ENCODE results near the gene MED15. TPM values are rescaled to one million over a fixed set of nuclear protein-coding genes. Genes with fewer than 3 reads are reported as not detected.

MED15 gene
- total and polyA plus RNA-seq, 2 of the 8 experiments (the other 6 are each of a cell fraction or from before 2014, with no cell fraction given) = 28.3 to 57.1 TPM

- no peak overlapping the region for H2AFZ ChIP-seq (ENCODE audit: low read length)
- H2AK5ac ChIP-seq (ENCODE audit: low read depth, low read length) = no peak overlapping the region
- H3K4me3 ChIP-seq (ENCODE audit: extremely low read depth in 1 of 4, insufficient read depth in 2 of 4, low read depth in 3 of 4, low read length in 4 of 4) = no peak overlapping the region
- no peak overlapping the region for H4K91ac ChIP-seq (replicated peaks; ENCODE audit: insufficient read length, low read length)
- FAIRE-seq = no peak
- H3K27me3 ChIP-seq (replicated peaks in 1 of 4; ENCODE audit: control insufficient read depth in 3 of 4, extremely low read depth in 1 of 4, insufficient read depth in 3 of 4, low read length in 3 of 4) = no peaks in the 10 kb centered on the region
- H4K5ac ChIP-seq (ENCODE audit: insufficient read length, low read depth, low read length) = no peak overlapping the region
- no peaks in the 10 kb centered on the region for H3K4me1 ChIP-seq (replicated peaks in 1 of 4; ENCODE audit: control insufficient read depth in 3 of 4, insufficient read depth in 4 of 4, low read length in 3 of 4)
- H3K14ac ChIP-seq (ENCODE audit: insufficient read length) = no peak overlapping the region
- H2BK20ac ChIP-seq (ENCODE audit: low read length) = no peak overlapping the region
- peaks cover 0 to 5% (median 0%) of the 10 kb centered on the region in 4 experiments; a peak in 1 of 8 replicates for H3K36me3 ChIP-seq (ENCODE audit: control insufficient read depth in 2 of 4, insufficient read depth in 4 of 4, low read length in 3 of 4)
- no peak overlapping the region for H2BK120ac ChIP-seq (replicated peaks; ENCODE audit: low read depth, low read length)
- ChIA-PET CTCF (ENCODE audit: partially characterized antibody) (interaction anchor here (1.0 to 2.9 kb wide), 3 partner anchors 13 to 95 kb away, joined by 3 to 12 read pairs (median 3); no protein-coding TSS in a partner anchor), POLR2A (ENCODE audit: partially characterized antibody) (no interaction called here)
- no peak overlapping the region for H2BK5ac ChIP-seq (ENCODE audit: low read depth, low read length)
- no peak overlapping the region for H3K23ac ChIP-seq (ENCODE audit: insufficient read length)
- H3K23me2 ChIP-seq (ENCODE audit: low read depth, low read length) = no peaks in the 10 kb centered on the region; the same call in 1 of the 2 replicates
- H3K79me2 ChIP-seq (ENCODE audit: control insufficient read depth in 1 of 2, insufficient read depth in 2 of 2, low read length in 2 of 2) = no peaks in the 10 kb centered on the region
- no peaks in the 10 kb centered on the region for H3K79me1 ChIP-seq (ENCODE audit: low read depth, low read length)
- no peak overlapping the region; a peak in 1 of 7 replicates for H3K9ac ChIP-seq (replicated peaks in 1 of 4; ENCODE audit: extremely low read depth in 1 of 4, low read depth in 3 of 4, low read length in 3 of 4)
- TF ChIP-seq HDAC2 (IDR thresholded peaks at IDR 0.05; ENCODE audit: borderline replicate concordance in 1 of 2, low read depth in 2 of 2, low read length in 2 of 2) (no peak), SIN3A (conservative IDR thresholded peaks at IDR 0.05 in 1 of 2, IDR thresholded peaks at IDR 0.05 in 1 of 2; ENCODE audit: low read depth in 1 of 2, low read length in 2 of 2) (no peak), ASH2L (IDR thresholded peaks at IDR 0.05; ENCODE audit: low read length) (no peak), TAF7 (optimal IDR thresholded peaks at IDR 0.05; ENCODE audit: borderline replicate concordance, low read depth, low read length) (no peak), NRF1 (IDR thresholded peaks at IDR 0.05; ENCODE audit: low read depth, low read length) (no peak)
- H3K4me2 ChIP-seq (ENCODE audit: insufficient read depth in 1 of 2, low read depth in 2 of 2, low read length in 2 of 2) = no peak overlapping the region
- 89% methylated on average over 6 of the region's 6 CpGs; no CpG with 5 or more reads in 1 of the 2 experiments for WGBS, 2 experiments (ENCODE audit: extremely low coverage in 1 of 2, insufficient coverage in 1 of 2, insufficient read length in 1 of 2, insufficient replicate concordance in 2 of 2, low coverage in 1 of 2, low lambda C conversion rate in 2 of 2, missing lambda C conversion rate in 1 of 2)
- H2BK12ac ChIP-seq (ENCODE audit: low read depth, low read length) = no peak overlapping the region
- no peak overlapping the region for H3K4ac ChIP-seq (replicated peaks; ENCODE audit: insufficient read length, low read depth, low read length)
- no peak overlapping the region for H3K18ac ChIP-seq (ENCODE audit: extremely low read depth, low read length)
- H3K27ac ChIP-seq (ENCODE audit: low read depth, low read length) = no peak overlapping the region
- H4K8ac ChIP-seq (ENCODE audit: extremely low read depth, insufficient read depth, low read length) = no peak overlapping the region
- H3K9me3 ChIP-seq (ENCODE audit: insufficient read depth in 2 of 2, low read depth in 1 of 2, low read length in 1 of 2) = peaks cover 0 to 3% of the 10 kb centered on the region in 2 experiments; a peak in 1 of 4 replicates
- H3K56ac ChIP-seq (replicated peaks; ENCODE audit: insufficient read length, low read depth, low read length) = no peak overlapping the region
- H2BK15ac ChIP-seq (ENCODE audit: low read length) = no peak overlapping the region
- no peak for DNase-seq (ENCODE audit: low read depth in 1 of 2, low spot score in 2 of 2)
- no peaks in the 10 kb centered on the region for H4K20me1 ChIP-seq (replicated peaks in 1 of 2; ENCODE audit: control insufficient read depth in 1 of 2, insufficient read depth in 2 of 2, low read length in 2 of 2)
Observed at GRCh38 chr22:20469110-20469868, 38.1 kb upstream of the MED15 start.

Measured in H1 (cell line).